ENCODE results near the gene SOSTDC1.
A peak's percentile ranks its signal among the peaks of the same experiment; 100 is the strongest.

The SOSTDC1 gene

GRCh38 chr7:16417906-16418305, 47.6 kb downstream of the SOSTDC1 start:
- no peak for DNase-seq

GRCh38 chr7:16416289-16417282, 49.0 kb downstream of the SOSTDC1 start:
- peak; percentile 76 for DNase-seq

GRCh38 chr7:16412274-16413254, 53.0 kb downstream of the SOSTDC1 start:
- no peak for DNase-seq

Data from fibroblast of skin of back (primary cell).